ENCODE data around the gene MYO5B.
A peak's percentile ranks its signal among the peaks of the same experiment; 100 is the strongest.

The MYO5B gene

DNA sequence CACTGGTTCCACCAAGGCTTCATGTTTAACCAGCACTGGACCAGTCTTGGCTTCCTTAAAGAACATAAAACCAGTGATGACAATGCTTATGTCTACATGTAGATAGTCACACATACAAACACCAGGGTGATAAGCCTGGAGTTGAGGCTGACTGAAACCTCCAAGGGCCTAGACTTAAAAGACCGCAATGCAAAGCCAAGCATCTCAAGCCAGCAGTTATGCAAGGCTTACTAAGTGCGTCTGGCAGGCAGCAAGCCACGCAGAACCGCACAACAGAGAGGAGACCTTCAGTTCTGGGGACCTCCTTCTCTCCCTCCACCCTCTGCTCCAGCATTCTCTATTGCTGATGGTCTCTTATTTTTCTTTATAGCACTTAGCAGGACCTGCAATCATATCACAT lies 318.4 kb downstream of the MYO5B start:
- DNase-seq: no peak

GRCh38 chr18:49875783-49876182 lies 319.2 kb downstream of the MYO5B start:
- no peak for DNase-seq

DNA sequence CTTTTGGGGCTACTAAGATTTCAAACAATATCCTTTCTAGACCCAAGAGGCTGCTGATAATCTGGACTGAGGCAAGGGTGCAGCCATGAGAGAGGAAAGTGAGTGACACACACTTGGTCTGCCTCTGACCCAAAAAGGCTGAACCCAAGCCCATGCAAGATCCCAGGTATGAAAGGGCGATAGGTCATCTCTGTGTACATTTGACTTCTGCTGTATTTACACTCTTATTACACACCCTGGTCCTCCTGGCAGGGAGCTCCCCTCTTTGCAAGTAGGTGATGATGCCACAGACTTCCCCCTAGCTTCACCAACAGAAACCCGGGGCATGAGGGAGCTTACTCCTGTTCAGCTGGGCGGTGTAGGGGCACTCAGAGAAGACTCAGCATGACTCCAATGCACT lies 319.8 kb downstream of the MYO5B start:
- DNase-seq: no peak

DNA sequence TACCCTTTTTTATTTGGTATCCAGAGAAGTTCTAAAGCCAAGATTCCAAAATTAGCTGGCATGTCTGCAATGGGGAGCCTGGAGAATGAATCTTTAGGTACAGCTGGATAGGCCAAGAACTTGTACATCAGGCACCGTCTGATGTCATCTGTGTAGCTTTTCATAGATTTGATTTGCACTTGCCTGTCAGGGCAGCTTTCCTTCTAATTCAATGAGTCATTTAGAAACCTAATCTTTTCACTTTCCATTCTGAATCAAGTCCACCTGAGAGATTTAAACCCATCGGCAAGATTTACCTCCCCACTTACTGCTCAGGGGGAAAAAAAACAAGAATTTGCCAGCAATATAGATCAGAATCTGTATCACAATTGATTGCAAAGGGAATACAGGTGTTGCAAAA lies 320.7 kb downstream of the MYO5B start:
- DNase-seq: no peak

- no peak for DNase-seq
These were observed 325.6 kb downstream of the MYO5B start for GRCh38 chr18:49869354-49869753.

GRCh38 chr18:49866680-49867079 lies 328.3 kb downstream of the MYO5B start:
- no peak for DNase-seq

GRCh38 chr18:49865401-49865800 lies 329.5 kb downstream of the MYO5B start:
- no peak for DNase-seq

- no peak for DNase-seq
These were observed 331.0 kb downstream of the MYO5B start for GRCh38 chr18:49863769-49864621.

GRCh38 chr18:49862656-49863385 lies 332.1 kb downstream of the MYO5B start:
- DNase-seq: no peak

DNA sequence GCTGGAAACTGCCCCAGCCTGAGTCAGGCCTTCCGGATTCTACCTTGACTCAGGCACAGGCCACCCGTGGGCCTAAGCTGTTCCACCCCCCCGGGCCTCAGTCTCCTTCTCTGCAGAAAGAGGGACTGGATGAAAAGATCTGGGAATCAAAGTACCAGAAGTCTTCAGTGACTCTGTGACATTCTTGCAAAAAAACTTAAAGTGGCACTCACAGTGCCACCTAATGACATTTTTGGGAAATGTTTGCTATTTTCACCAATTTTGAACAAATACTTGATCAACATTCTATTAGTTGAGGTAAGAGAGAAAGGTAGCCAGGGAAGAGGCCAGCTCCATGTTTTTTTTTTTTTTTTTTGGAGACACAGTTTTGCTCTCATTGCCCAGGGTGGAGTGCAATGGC lies 333.3 kb downstream of the MYO5B start:
- DNase-seq: no peak

- no peak for DNase-seq
These were observed 335.2 kb downstream of the MYO5B start for GRCh38 chr18:49859725-49860124.

- DNase-seq: no peak
These were observed 336.0 kb downstream of the MYO5B start for GRCh38 chr18:49859021-49859359.

- peak; percentile 67 for DNase-seq
These were observed 336.5 kb downstream of the MYO5B start for GRCh38 chr18:49858309-49859020.

DNA sequence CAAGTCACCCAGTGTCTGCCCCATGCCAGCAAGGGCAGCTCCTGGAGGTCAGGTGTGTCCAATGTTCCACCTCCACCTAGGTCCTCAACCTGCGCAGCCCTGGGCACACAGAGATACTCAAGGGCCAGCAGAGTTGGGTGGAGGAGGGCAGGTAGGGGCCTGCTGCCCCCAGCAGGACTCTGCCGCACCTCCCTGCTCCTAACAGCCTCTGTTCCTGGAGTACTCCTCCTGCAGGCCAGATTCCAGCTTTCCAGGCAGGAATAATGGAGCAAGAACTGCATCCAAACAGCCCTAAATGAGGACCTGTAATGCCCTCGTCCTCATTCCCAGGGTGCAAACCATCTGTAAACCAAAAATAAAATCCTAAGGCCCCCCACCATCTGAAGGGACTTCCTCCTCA lies 337.2 kb downstream of the MYO5B start:
- DNase-seq: no peak

- DNase-seq: no peak
These were observed 338.5 kb downstream of the MYO5B start for GRCh38 chr18:49856496-49856895.

- DNase-seq: no peak
These were observed 339.1 kb downstream of the MYO5B start for GRCh38 chr18:49855711-49856415.

- DNase-seq: no peak
These were observed 340.3 kb downstream of the MYO5B start for GRCh38 chr18:49854681-49855080.

GRCh38 chr18:49853436-49853835 lies 341.5 kb downstream of the MYO5B start:
- no peak for DNase-seq

DNA sequence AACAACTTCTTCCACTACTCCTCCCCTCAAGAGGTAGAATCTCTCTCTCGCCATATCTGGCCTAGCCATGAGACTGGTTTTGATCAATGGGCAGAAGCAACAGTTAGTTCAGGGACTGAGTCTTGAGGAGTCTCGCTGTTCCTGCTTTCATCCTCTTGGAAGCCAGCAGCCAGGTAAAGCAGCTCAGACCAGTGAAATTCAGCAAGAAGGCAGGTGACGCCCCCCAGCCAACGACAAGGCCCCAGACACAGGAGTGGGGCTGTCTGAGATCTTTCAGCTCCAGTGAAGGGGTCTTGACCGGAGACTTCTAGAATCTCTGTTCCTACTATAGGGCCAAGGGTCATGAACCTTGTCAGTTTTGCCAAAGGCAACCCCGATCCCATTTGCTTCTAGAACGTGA lies 341.9 kb downstream of the MYO5B start:
- no peak for DNase-seq

DNA sequence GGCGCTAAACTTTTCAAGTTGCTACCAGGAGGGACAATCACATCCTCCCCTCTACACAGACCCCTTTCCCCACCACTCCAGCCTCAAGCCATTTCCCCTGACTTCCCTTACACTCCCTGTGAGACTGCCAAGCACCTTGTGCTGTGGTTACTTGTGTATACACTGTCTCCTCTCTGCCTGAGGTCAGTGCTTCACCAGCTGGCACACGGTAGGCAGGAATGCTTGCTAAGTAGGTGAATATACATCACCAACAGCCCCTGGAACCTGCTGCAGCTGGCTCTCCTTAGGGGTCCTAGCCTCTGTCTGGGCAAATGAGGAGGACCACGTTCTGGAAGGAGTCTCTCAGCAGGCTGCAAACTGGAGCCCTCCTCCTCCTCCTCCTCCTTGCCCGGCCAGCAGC lies 343.3 kb downstream of the MYO5B start:
- DNase-seq: no peak

- no peak for DNase-seq
These were observed 344.3 kb downstream of the MYO5B start for GRCh38 chr18:49850636-49851035.

DNA sequence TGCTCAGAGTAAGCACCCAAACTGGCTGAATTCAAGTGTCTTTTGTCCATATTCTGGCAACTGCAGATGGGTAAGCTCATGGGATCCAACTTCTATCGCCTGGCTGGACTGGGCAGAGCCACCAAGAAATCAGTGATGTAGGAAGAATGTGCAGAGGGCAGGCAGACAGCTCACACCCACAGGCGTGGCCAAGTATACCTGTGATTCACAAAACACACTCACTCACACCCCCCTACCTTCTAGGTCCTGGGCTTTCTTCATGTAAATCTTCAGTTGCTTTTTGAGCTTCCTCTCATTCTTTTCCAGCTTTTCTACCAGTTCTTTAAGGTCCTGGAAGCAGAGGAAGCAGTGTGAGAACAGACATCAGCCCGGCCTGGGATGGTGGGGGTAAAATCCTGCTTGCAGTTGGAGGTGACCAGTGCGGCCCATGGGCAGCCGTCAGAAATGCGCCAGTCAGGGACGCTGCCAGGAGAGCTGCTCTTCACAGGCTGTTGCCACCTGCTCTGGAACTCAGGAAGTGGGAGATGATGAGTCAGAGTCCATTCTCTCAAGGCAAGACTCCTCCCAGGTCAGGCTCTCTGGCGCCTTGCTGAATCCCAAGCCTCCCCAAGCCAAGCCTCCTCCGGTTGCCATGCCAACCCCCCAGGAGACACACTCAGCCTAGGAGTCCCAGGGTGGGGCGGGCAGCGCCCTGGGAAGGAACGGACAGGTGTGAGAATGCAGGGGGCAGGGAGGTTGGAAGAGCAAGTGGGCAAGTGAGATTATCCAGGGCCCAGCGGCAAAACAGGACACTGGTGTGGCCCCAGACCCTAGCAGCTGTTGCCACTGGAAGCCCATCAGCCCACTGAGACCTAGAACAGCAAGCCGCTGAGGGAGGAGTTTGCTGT lies 345.4 kb downstream of the MYO5B start:
- DNase-seq: peak; percentile 72
